ENCODE measurements around the gene CCN6.

DNA sequence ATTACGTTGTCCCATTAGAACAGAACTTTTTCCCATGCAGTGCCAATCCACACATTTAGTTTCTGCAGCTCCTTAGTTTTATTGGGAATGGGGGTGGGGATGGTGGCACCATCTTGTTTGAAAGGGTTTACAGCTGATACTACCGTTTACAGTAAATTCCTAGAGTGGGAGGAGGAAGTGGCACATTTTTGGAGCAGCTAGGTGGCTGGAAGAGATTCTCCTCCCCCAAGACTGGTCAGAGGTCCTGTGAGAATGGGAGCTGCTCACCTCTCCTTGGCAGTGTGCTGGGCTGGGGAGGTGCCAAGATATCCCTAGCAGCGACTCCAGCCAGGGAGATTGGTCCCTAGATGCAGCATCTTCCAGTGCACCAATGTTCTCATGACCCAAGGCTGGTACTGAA is 12.4 kb upstream of the CCN6 start:
- TF ChIP-seq, protein P1, sequence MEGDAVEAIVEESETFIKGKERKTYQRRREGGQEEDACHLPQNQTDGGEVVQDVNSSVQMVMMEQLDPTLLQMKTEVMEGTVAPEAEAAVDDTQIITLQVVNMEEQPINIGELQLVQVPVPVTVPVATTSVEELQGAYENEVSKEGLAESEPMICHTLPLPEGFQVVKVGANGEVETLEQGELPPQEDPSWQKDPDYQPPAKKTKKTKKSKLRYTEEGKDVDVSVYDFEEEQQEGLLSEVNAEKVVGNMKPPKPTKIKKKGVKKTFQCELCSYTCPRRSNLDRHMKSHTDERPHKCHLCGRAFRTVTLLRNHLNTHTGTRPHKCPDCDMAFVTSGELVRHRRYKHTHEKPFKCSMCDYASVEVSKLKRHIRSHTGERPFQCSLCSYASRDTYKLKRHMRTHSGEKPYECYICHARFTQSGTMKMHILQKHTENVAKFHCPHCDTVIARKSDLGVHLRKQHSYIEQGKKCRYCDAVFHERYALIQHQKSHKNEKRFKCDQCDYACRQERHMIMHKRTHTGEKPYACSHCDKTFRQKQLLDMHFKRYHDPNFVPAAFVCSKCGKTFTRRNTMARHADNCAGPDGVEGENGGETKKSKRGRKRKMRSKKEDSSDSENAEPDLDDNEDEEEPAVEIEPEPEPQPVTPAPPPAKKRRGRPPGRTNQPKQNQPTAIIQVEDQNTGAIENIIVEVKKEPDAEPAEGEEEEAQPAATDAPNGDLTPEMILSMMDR (conservative IDR thresholded peaks at IDR 0.05) = no peak
- TF ChIP-seq ZFX (IDR thresholded peaks at IDR 0.05) = no peak
